C4-2B (cell line): ENCODE data around the gene NUP93.

Experiments used
- CTCF ChIP-seq: fragments of 450-650 bp; conservative IDR thresholded peaks from 2 replicates; pipeline ENCODE4 v1.5.1; 2017; ENCODE audit warnings: mild to moderate bottlenecking
- ZFX ChIP-seq: fragments of 450-650 bp; IDR thresholded peaks from 2 replicates; pipeline ENCODE4 v1.6.1; 2017

- TF ChIP-seq CTCF (no peak), ZFX (no peak)
These were observed 55.4 kb downstream of the NUP93 start for GRCh38 chr16:56785317-56785716.
